ENCODE data around the gene CACNA2D3.

CACNA2D3 gene

DNA sequence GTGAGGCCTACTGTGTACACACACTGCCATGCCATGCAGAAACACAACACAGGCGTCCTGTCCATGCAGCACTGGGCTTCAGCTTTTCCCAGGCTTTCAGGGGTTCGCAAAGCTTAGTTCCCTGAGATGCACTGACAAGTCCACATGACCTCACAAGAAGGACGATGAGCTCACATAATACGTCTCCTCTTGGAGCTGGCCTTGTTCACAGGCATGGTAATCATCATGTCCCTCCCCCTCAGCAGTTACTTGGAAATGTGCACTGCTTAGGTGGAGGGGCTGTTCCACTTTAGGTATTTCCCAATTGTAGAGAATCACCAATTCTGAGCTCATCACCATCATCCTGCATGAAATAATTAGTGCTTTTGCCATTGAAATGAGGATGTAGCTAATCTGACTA is 496.7 kb downstream of the CACNA2D3 start:
- H3K4me2 ChIP-seq (ENCODE audit: insufficient read depth, low read length, poor library complexity, severe bottlenecking): no peak overlapping the region
- H4K8ac ChIP-seq (ENCODE audit: low read depth, low read length): no peak overlapping the region
- no peak overlapping the region for H3K27ac ChIP-seq (replicated peaks; ENCODE audit: low read length)
- H2BK120ac ChIP-seq (ENCODE audit: low read depth, low read length): no peak overlapping the region
- H2BK15ac ChIP-seq (ENCODE audit: low read length): no peak overlapping the region
- H2BK5ac ChIP-seq (ENCODE audit: low read length): no peak overlapping the region
- no peak for DNase-seq (ENCODE audit: low spot score)
- H3K4me3 ChIP-seq (ENCODE audit: low read length in 2 of 2): no peak overlapping the region
- no peaks in the 10 kb centered on the region for H3K9me3 ChIP-seq (replicated peaks in 1 of 2; ENCODE audit: control insufficient read depth in 2 of 2, insufficient read depth in 1 of 2, low read depth in 1 of 2, low read length in 2 of 2)
- peaks cover 0 to 10% (median 0%) of the 10 kb centered on the region in 3 experiments for H3K27me3 ChIP-seq (ENCODE audit: control insufficient read depth in 3 of 3, insufficient read depth in 3 of 3, low read depth in 1 of 3, low read length in 3 of 3)
- no peaks in the 10 kb centered on the region for H3K4me1 ChIP-seq (ENCODE audit: control insufficient read depth in 2 of 2, insufficient read depth in 1 of 2, low read depth in 1 of 2, low read length in 2 of 2)
- no peak overlapping the region for H3K9ac ChIP-seq (ENCODE audit: low read depth, low read length, poor library complexity)
- no peaks in the 10 kb centered on the region for H3K79me1 ChIP-seq (ENCODE audit: low read depth, low read length)
- no peak overlapping the region for H3K14ac ChIP-seq (ENCODE audit: low read length)
- H2BK12ac ChIP-seq (ENCODE audit: low read length): no peak overlapping the region
- H3K4ac ChIP-seq (ENCODE audit: low read length): no peak overlapping the region
- no CpG with 5 or more reads among the region's 4 CpGs for WGBS, 2 donors (ENCODE audit: extremely low coverage in 2 of 2, insufficient read length in 2 of 2, insufficient replicate concordance in 1 of 2)
- no peak overlapping the region for H3K18ac ChIP-seq (ENCODE audit: low read length)
- H3K36me3 ChIP-seq (replicated peaks in 1 of 2; ENCODE audit: control insufficient read depth in 2 of 2, insufficient read depth in 2 of 2, low read length in 2 of 2): no peaks in the 10 kb centered on the region
- no peak overlapping the region for H2AFZ ChIP-seq (ENCODE audit: low read length)
- H2AK5ac ChIP-seq (ENCODE audit: low read depth, low read length): no peak overlapping the region
- no peak overlapping the region for H3K23ac ChIP-seq (ENCODE audit: low read depth, low read length, poor library complexity)
- H4K91ac ChIP-seq (ENCODE audit: low read depth, low read length, poor library complexity): no peak overlapping the region

- WGBS, 2 donors (ENCODE audit: extremely low coverage in 2 of 2, insufficient read length in 2 of 2, insufficient replicate concordance in 1 of 2): no CpG with 5 or more reads among the region's 3 CpGs
- no peaks in the 10 kb centered on the region for H3K36me3 ChIP-seq (replicated peaks in 1 of 2; ENCODE audit: control insufficient read depth in 2 of 2, insufficient read depth in 2 of 2, low read length in 2 of 2)
- no peak overlapping the region for H2BK15ac ChIP-seq (ENCODE audit: low read length)
- no peak overlapping the region for H3K14ac ChIP-seq (ENCODE audit: low read length)
- H3K27ac ChIP-seq (replicated peaks; ENCODE audit: low read length): no peak overlapping the region
- H3K4me1 ChIP-seq (ENCODE audit: control insufficient read depth in 2 of 2, insufficient read depth in 1 of 2, low read depth in 1 of 2, low read length in 2 of 2): no peaks in the 10 kb centered on the region
- H2AK5ac ChIP-seq (ENCODE audit: low read depth, low read length): no peak overlapping the region
- H2BK120ac ChIP-seq (ENCODE audit: low read depth, low read length): no peak overlapping the region
- no peak overlapping the region for H3K4ac ChIP-seq (ENCODE audit: low read length)
- no peak overlapping the region for H3K18ac ChIP-seq (ENCODE audit: low read length)
- H3K27me3 ChIP-seq (ENCODE audit: control insufficient read depth in 3 of 3, insufficient read depth in 3 of 3, low read depth in 1 of 3, low read length in 3 of 3): peaks cover 0 to 10% (median 0%) of the 10 kb centered on the region in 3 experiments
- no peaks in the 10 kb centered on the region for H3K79me1 ChIP-seq (ENCODE audit: low read depth, low read length)
- no peak overlapping the region for H3K4me2 ChIP-seq (ENCODE audit: insufficient read depth, low read length, poor library complexity, severe bottlenecking)
- no peak overlapping the region for H2AFZ ChIP-seq (ENCODE audit: low read length)
- H3K23ac ChIP-seq (ENCODE audit: low read depth, low read length, poor library complexity): no peak overlapping the region
- no peak overlapping the region for H2BK12ac ChIP-seq (ENCODE audit: low read length)
- no peak for DNase-seq (ENCODE audit: low spot score)
- H4K91ac ChIP-seq (ENCODE audit: low read depth, low read length, poor library complexity): no peak overlapping the region
- H3K9me3 ChIP-seq (replicated peaks in 1 of 2; ENCODE audit: control insufficient read depth in 2 of 2, insufficient read depth in 1 of 2, low read depth in 1 of 2, low read length in 2 of 2): no peaks in the 10 kb centered on the region
- no peak overlapping the region for H3K9ac ChIP-seq (ENCODE audit: low read depth, low read length, poor library complexity)
- no peak overlapping the region for H4K8ac ChIP-seq (ENCODE audit: low read depth, low read length)
- H3K4me3 ChIP-seq (ENCODE audit: low read length in 2 of 2): no peak overlapping the region
- H2BK5ac ChIP-seq (ENCODE audit: low read length): no peak overlapping the region
Observed at GRCh38 chr3:54619531-54619930, 497.2 kb downstream of the CACNA2D3 start.

- WGBS, 2 donors (ENCODE audit: extremely low coverage in 2 of 2, insufficient read length in 2 of 2, insufficient replicate concordance in 1 of 2): no CpG with 5 or more reads among the region's 8 CpGs
Observed at GRCh38 chr3:54621184-54621583, 498.8 kb downstream of the CACNA2D3 start.

GRCh38 chr3:54622678-54623077 is 500.3 kb downstream of the CACNA2D3 start:
- Histone ChIP-seq H3K9me3 (replicated peaks in 1 of 2; ENCODE audit: control insufficient read depth in 2 of 2, insufficient read depth in 1 of 2, low read depth in 1 of 2, low read length in 2 of 2) (no peaks in the 10 kb centered on the region), H2AFZ (ENCODE audit: low read length) (no peak overlapping the region), H3K23ac (ENCODE audit: low read depth, low read length, poor library complexity) (no peak overlapping the region), H3K36me3 (replicated peaks in 1 of 2; ENCODE audit: control insufficient read depth in 2 of 2, insufficient read depth in 2 of 2, low read length in 2 of 2) (no peaks in the 10 kb centered on the region), H2BK12ac (ENCODE audit: low read length) (no peak overlapping the region), H4K8ac (ENCODE audit: low read depth, low read length) (no peak overlapping the region), H3K79me1 (ENCODE audit: low read depth, low read length) (no peaks in the 10 kb centered on the region), H2BK120ac (ENCODE audit: low read depth, low read length) (no peak overlapping the region), H3K27ac (replicated peaks; ENCODE audit: low read length) (no peak overlapping the region), H2BK15ac (ENCODE audit: low read length) (no peak overlapping the region), H3K27me3 (ENCODE audit: control insufficient read depth in 3 of 3, insufficient read depth in 3 of 3, low read depth in 1 of 3, low read length in 3 of 3) (peaks cover 0 to 10% (median 0%) of the 10 kb centered on the region in 3 experiments), H2AK5ac (ENCODE audit: low read depth, low read length) (no peak overlapping the region), H3K18ac (ENCODE audit: low read length) (no peak overlapping the region), H3K4ac (ENCODE audit: low read length) (no peak overlapping the region), H4K91ac (ENCODE audit: low read depth, low read length, poor library complexity) (no peak overlapping the region), H3K4me3 (ENCODE audit: low read length in 2 of 2) (no peak overlapping the region), H3K4me1 (ENCODE audit: control insufficient read depth in 2 of 2, insufficient read depth in 1 of 2, low read depth in 1 of 2, low read length in 2 of 2) (no peaks in the 10 kb centered on the region), H3K14ac (ENCODE audit: low read length) (no peak overlapping the region), H3K4me2 (ENCODE audit: insufficient read depth, low read length, poor library complexity, severe bottlenecking) (no peak overlapping the region), H3K9ac (ENCODE audit: low read depth, low read length, poor library complexity) (no peak overlapping the region), H2BK5ac (ENCODE audit: low read length) (no peak overlapping the region)
- no CpG with 5 or more reads among the region's 11 CpGs for WGBS, 2 donors (ENCODE audit: extremely low coverage in 2 of 2, insufficient read length in 2 of 2, insufficient replicate concordance in 1 of 2)
- no peak for DNase-seq (ENCODE audit: low spot score)

More at GRCh38 chr3:54621184-54621583, 498.8 kb downstream of the CACNA2D3 start:
- no peak for DNase-seq (ENCODE audit: low spot score)
- H3K18ac ChIP-seq (ENCODE audit: low read length): no peak overlapping the region
- H3K36me3 ChIP-seq (replicated peaks in 1 of 2; ENCODE audit: control insufficient read depth in 2 of 2, insufficient read depth in 2 of 2, low read length in 2 of 2): no peaks in the 10 kb centered on the region
- no peak overlapping the region for H2AK5ac ChIP-seq (ENCODE audit: low read depth, low read length)
- no peak overlapping the region for H3K4ac ChIP-seq (ENCODE audit: low read length)
- no peak overlapping the region for H2BK15ac ChIP-seq (ENCODE audit: low read length)
- H3K4me1 ChIP-seq (ENCODE audit: control insufficient read depth in 2 of 2, insufficient read depth in 1 of 2, low read depth in 1 of 2, low read length in 2 of 2): no peaks in the 10 kb centered on the region
- H3K79me1 ChIP-seq (ENCODE audit: low read depth, low read length): no peaks in the 10 kb centered on the region
- H3K23ac ChIP-seq (ENCODE audit: low read depth, low read length, poor library complexity): no peak overlapping the region
- H3K27me3 ChIP-seq (ENCODE audit: control insufficient read depth in 3 of 3, insufficient read depth in 3 of 3, low read depth in 1 of 3, low read length in 3 of 3): peaks cover 0 to 10% (median 0%) of the 10 kb centered on the region in 3 experiments
- H3K9me3 ChIP-seq (replicated peaks in 1 of 2; ENCODE audit: control insufficient read depth in 2 of 2, insufficient read depth in 1 of 2, low read depth in 1 of 2, low read length in 2 of 2): no peaks in the 10 kb centered on the region
- no peak overlapping the region for H2BK120ac ChIP-seq (ENCODE audit: low read depth, low read length)
- H2AFZ ChIP-seq (ENCODE audit: low read length): no peak overlapping the region
- no peak overlapping the region for H3K4me2 ChIP-seq (ENCODE audit: insufficient read depth, low read length, poor library complexity, severe bottlenecking)
- H3K27ac ChIP-seq (replicated peaks; ENCODE audit: low read length): no peak overlapping the region
- H3K9ac ChIP-seq (ENCODE audit: low read depth, low read length, poor library complexity): no peak overlapping the region
- no peak overlapping the region for H3K4me3 ChIP-seq (ENCODE audit: low read length in 2 of 2)
- no peak overlapping the region for H4K91ac ChIP-seq (ENCODE audit: low read depth, low read length, poor library complexity)
- H4K8ac ChIP-seq (ENCODE audit: low read depth, low read length): no peak overlapping the region
- no peak overlapping the region for H2BK12ac ChIP-seq (ENCODE audit: low read length)
- no peak overlapping the region for H3K14ac ChIP-seq (ENCODE audit: low read length)
- no peak overlapping the region for H2BK5ac ChIP-seq (ENCODE audit: low read length)

All from neuronal stem cell (in vitro differentiated cells).